NB4 (cell line): ENCODE results near the gene NDUFA13.

Experiments used
- DNase-seq: peaks from one replicate; pipeline ENCODE4 v3.0.0; 2010; ENCODE audit warnings: low read depth
- H3K4me3 ChIP-seq: one replicate; pipeline ENCODE4 v1.5.1; 2011; ENCODE audit warnings: mild to moderate bottlenecking, low read depth, low read length, moderate library complexity
- MYC ChIP-seq: IDR thresholded peaks from 2 replicates; pipeline ENCODE4 v1.6.1; 2011; ENCODE audit warnings: low read depth, low read length
- POLR2A ChIP-seq: IDR thresholded peaks from 2 replicates; pipeline ENCODE4 v1.6.1; 2011; ENCODE audit warnings: mild to moderate bottlenecking; ENCODE audit not compliant: insufficient read length; ENCODE audit errors: extremely low read depth
- TF ChIP-seq, protein P1 (sequence below): IDR thresholded peaks from 2 replicates; pipeline ENCODE4 v1.6.1; 2011; ENCODE audit warnings: low read depth, low read length
- TF ChIP-seq, protein P2 (sequence below): IDR thresholded peaks from one replicate; pipeline ENCODE4 v1.5.1; 2012; ENCODE audit warnings: low read depth, low read length

Gene NDUFA13

DNA sequence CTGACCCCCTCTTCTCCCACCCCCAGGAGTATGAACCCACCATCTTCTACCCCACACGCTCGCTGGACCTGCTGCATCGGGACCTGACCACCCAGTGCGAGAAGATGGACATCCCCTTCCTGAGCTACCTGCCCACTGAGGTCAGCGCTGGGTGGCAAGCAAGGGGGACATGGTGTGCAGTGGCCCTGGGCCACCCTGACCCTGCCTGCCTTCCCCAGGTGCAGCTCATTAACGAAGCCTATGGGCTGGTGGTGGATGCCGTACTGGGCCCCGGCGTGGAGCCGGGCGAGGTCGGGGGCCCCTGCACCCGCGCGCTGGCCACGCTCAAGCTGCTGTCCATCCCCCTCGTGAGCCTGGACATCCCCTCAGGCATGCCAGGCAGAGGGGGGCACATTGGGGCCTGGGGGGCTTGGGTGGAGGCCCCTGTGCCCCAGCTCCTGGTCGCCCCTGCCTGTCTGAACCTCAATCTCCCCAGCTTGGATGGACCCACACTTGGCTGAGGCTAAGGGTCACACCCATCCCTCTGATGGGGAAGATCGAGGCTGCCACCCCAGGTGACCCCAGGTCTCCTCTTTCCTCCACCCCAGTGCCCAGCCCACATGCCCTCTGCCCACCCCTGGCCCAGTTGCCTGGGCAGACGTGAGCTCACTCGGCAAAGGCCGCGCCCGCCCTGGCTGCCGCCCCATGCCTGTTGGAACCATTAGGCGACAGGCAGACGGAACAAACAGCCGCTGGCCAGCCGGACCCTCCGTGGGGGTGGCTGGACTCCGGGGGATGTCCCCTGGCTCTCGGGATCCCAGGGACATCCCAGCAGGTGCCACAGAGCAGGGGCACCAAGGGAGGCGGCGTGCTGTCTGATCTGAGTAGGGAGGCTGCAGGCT is 19.5 kb downstream of the NDUFA13 start:
- no peak for DNase-seq
- H3K4me3 ChIP-seq, result no peak overlapping the region
- TF ChIP-seq, protein P1, sequence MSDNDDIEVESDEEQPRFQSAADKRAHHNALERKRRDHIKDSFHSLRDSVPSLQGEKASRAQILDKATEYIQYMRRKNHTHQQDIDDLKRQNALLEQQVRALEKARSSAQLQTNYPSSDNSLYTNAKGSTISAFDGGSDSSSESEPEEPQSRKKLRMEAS, result no peak
- TF ChIP-seq, protein P2, sequence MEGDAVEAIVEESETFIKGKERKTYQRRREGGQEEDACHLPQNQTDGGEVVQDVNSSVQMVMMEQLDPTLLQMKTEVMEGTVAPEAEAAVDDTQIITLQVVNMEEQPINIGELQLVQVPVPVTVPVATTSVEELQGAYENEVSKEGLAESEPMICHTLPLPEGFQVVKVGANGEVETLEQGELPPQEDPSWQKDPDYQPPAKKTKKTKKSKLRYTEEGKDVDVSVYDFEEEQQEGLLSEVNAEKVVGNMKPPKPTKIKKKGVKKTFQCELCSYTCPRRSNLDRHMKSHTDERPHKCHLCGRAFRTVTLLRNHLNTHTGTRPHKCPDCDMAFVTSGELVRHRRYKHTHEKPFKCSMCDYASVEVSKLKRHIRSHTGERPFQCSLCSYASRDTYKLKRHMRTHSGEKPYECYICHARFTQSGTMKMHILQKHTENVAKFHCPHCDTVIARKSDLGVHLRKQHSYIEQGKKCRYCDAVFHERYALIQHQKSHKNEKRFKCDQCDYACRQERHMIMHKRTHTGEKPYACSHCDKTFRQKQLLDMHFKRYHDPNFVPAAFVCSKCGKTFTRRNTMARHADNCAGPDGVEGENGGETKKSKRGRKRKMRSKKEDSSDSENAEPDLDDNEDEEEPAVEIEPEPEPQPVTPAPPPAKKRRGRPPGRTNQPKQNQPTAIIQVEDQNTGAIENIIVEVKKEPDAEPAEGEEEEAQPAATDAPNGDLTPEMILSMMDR, result no peak
- no peak for TF ChIP-seq MYC
- no peak for TF ChIP-seq POLR2A

DNA sequence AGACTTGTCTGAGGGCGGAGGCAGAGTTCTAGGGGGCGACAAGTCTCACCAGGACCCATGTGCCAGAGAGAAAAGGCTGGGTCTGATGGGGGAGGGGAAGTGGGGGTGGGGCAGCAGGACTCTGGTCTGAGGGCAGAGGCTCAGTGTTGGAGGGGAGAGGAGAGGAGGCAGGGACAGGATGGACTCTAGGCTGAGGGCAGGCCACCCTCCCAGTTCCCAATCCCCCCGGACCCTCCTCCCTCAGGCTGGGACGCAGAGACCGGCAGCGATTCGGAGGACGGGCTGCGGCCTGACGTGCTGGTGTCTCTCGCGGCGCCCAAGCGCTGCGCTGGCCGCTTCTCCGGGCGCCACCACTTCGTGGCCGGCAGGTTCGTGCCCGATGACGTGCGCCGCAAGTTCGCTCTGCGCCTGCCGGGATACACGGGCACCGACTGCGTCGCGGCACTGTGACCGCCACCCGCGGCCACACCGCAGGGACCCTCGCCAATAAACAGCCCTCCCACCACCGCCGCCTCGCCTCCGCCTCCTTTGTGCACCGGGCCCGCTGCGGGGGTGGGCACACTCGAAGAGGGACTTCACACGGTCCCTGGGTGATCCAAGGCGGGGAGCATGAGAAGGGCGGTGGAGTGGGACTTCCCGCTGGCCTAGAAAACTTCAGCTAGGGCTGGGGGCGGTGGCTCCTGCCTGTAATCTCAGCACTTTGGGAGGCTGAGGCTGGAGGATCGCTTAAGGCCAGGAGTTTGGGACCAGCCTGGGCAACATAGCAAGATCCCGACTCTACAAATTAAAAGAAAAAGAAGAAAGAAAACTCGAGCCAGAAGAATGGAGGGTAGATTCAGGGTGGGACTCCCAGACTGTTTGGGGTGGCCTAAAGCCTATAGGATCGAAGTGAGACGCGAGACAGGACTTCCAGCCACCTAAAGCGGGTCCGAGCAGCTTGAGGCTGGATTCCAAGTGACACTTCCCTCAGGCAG is 21.3 kb downstream of the NDUFA13 start:
- DNase-seq, result no peak
- TF ChIP-seq MYC, result no peak
- H3K4me3 ChIP-seq, result no peak overlapping the region

DNA sequence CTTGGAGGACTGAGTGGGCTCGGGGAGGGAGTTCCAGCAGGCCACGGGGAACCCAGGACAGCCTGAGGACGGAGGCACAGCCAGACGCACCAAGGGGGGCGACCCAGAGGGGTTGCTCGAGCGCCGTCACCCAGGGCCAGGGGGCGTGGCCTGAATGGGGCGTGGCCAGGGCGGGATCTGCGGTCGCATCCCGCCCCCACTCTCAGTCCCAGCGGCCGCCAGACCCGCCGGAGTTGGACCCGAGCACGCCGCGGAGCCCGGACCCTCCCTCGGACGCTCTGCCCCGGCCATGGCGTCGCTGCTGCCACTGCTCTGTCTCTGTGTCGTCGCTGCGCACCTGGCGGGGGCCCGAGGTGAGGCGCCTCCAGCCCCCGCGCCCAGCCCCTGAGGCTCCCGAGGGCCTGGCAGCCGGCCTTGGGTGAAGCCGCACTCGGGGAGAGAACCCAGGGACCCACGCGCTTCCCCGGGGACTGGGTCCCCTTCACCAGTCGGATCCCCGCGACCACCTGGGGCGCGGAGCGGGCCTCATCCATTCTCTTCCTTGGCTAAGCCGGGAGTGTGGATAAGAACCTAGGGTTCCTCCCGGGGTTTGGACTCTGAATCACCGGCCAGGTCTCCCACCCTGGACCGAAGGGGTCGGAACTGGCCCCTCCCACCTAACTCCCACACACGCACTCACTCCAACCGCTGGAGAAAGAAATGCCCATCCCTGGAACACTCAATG is 22.2 kb downstream of the NDUFA13 start, which contains the start of gene CILP2:
Gene CILP2, plus strand, starts transcription at position 205 of the 724 bp plus-strand sequence. Its CDS starts 85 bp downstream, at position 290.
- no peak for DNase-seq
- TF ChIP-seq MYC, result no peak
- TF ChIP-seq, protein P1, result no peak
- TF ChIP-seq, protein P2, result no peak
- no peak for TF ChIP-seq POLR2A
- no peak within 1 kb of the TSS for H3K4me3 ChIP-seq

DNA sequence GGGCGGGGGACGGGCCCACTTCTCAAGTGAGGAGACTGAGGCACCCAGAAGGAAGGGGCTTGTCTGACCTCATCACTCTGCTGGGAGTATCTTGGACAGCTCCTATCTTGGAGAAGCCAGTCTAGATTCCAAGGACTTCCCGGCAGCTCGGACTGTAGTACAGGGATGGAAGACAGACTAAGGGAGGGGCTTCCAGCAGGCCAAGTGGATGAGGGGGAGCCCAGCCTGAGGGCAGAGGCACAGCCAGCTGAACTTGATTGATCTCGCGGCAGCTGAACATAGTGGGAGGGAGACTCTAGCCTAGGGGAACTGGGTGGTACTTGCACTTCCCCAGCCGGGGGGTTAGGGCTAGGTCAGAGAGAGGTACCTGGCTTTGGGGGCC is 22.8 kb downstream of the NDUFA13 start:
- TF ChIP-seq, protein P2, result no peak
- TF ChIP-seq POLR2A (no peak), MYC (no peak)
- TF ChIP-seq, protein P1, result no peak
- H3K4me3 ChIP-seq, result no peak overlapping the region
- peak; percentile 21 for DNase-seq

DNA sequence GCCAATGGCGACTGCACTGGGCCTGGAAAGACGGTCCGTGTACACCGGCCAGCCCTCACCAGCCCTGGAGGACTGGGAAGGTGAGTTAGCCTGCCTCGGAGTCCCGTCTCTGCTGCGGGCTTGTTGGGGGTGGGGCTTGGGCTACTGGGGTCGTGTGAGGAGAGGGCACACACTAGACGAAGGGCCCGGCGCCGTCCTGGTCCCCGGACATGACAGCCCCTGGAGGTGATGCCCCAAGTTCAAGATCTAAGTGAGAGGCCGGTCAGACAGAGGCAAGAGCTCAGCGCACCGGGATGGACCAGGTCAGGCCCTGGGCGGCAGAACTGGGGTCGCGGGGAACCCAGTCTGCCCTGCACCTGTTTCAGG is 23.7 kb downstream of the NDUFA13 start:
- DNase-seq, result no peak
- TF ChIP-seq MYC, result no peak
- no peak for TF ChIP-seq POLR2A
- TF ChIP-seq, protein P1, result no peak
- TF ChIP-seq, protein P2, result no peak
- H3K4me3 ChIP-seq, result no peak overlapping the region
